SK-N-SH treated with all-trans-retinoic acid at 6 μM for 48 hours (cell line): ENCODE data around the gene SUSD4.

Source experiments
- ARNTL ChIP-seq: fragments of 450-650 bp; formaldehyde crosslinking; IDR thresholded peaks from 2 replicates; pipeline ENCODE4 v1.5.0; 2020; ENCODE audit warnings: low read depth, mild to moderate bottlenecking, moderate library complexity, borderline replicate concordance
- BACH2 ChIP-seq: fragments of 250-450 bp; sonication (Bioruptor Pico); IDR thresholded peaks from 2 replicates; pipeline ENCODE4 v1.9.0; 2021; ENCODE audit warnings: mild to moderate bottlenecking, borderline replicate concordance
- CREB5 ChIP-seq: fragments of 250-450 bp; sonication (Bioruptor Pico); IDR thresholded peaks from 2 replicates; pipeline ENCODE4 v1.5.1; 2020; ENCODE audit warnings: low read depth, mild to moderate bottlenecking, moderate library complexity
- GLIS3 ChIP-seq: fragments of 250-450 bp; sonication (Bioruptor Pico); IDR thresholded peaks from 2 replicates; pipeline ENCODE4 v1.5.0; 2020; ENCODE audit warnings: mild to moderate bottlenecking, moderate library complexity
- ISL1 ChIP-seq: fragments of 250-450 bp; sonication (Bioruptor Pico); IDR thresholded peaks from 2 replicates; pipeline ENCODE4 v2.1.2; 2022; ENCODE audit warnings: mild to moderate bottlenecking, moderate library complexity
- PATZ1 ChIP-seq: fragments of 250-450 bp; sonication (Bioruptor Pico); IDR thresholded peaks from 2 replicates; pipeline ENCODE4 v1.8.0; 2020; ENCODE audit warnings: mild to moderate bottlenecking, moderate library complexity, borderline replicate concordance
- POU6F1 ChIP-seq: fragments of 250-450 bp; sonication (Bioruptor Pico); IDR thresholded peaks from 2 replicates; pipeline ENCODE4 v1.8.0; 2021; ENCODE audit warnings: low read depth, mild to moderate bottlenecking, moderate library complexity, borderline replicate concordance
- PPARA ChIP-seq: fragments of 250-450 bp; sonication (Bioruptor Pico); IDR thresholded peaks from 2 replicates; pipeline ENCODE4 v1.5.0; 2020; ENCODE audit warnings: mild to moderate bottlenecking, borderline replicate concordance
- RARB ChIP-seq: fragments of 250-450 bp; sonication (Bioruptor Pico); IDR thresholded peaks from 2 replicates; pipeline ENCODE4 v1.8.0; 2021; ENCODE audit warnings: mild to moderate bottlenecking, moderate library complexity
- SNAI2 ChIP-seq: fragments of 250-450 bp; sonication (Bioruptor Pico); IDR thresholded peaks from 2 replicates; pipeline ENCODE4 v1.5.0; 2020; ENCODE audit warnings: mild to moderate bottlenecking, moderate library complexity
- TOX ChIP-seq: fragments of 250-450 bp; sonication (Bioruptor Pico); IDR thresholded peaks from 2 replicates; pipeline ENCODE4 v1.8.0; 2021; ENCODE audit warnings: mild to moderate bottlenecking, moderate library complexity, borderline replicate concordance
- TSHZ2 ChIP-seq: fragments of 250-450 bp; sonication (Bioruptor Pico); IDR thresholded peaks from 2 replicates; pipeline ENCODE4 v1.5.0; 2020; ENCODE audit warnings: mild to moderate bottlenecking, moderate library complexity
- ZFP30 ChIP-seq: fragments of 450-650 bp; formaldehyde crosslinking; IDR thresholded peaks from 2 replicates; pipeline ENCODE4 v1.5.0; 2022; ENCODE audit warnings: mild to moderate bottlenecking, moderate library complexity
- ZNF70 ChIP-seq: fragments of 450-650 bp; formaldehyde crosslinking; IDR thresholded peaks from 2 replicates; pipeline ENCODE4 v1.5.0; 2020; ENCODE audit warnings: mild to moderate bottlenecking, moderate library complexity

- TF ChIP-seq CREB5 (CRISPR knock-in tag) (no peak), PATZ1 (CRISPR knock-in tag) (no peak), SNAI2 (CRISPR knock-in tag) (no peak), TOX (no peak), BACH2 (CRISPR knock-in tag) (no peak), TSHZ2 (no peak), PPARA (CRISPR knock-in tag) (no peak), ZFP30 (CRISPR knock-in tag) (no peak), POU6F1 (CRISPR knock-in tag) (no peak), GLIS3 (no peak), RARB (CRISPR knock-in tag) (no peak), ZNF70 (no peak), ARNTL (no peak), ISL1 (CRISPR knock-in tag) (no peak)
Observed at GRCh38 chr1:223203694-223204093, 160.3 kb downstream of the SUSD4 start.
